ENCODE data around the gene MAP1LC3A. TPM values are rescaled to one million over a fixed set of nuclear protein-coding genes. Genes with fewer than 3 reads are reported as not detected.

Gene MAP1LC3A
- total RNA-seq, 1 experiment from 2014 or later: not detected

GRCh38 chr20:34578025-34578424 is 19.5 kb downstream of the MAP1LC3A start:
- Histone ChIP-seq H3K9me2 (ENCODE audit: insufficient read depth) (no peaks in the 10 kb centered on the region), H3K4me3 (replicated peaks in 1 of 2; ENCODE audit: low read depth in 1 of 2, low read length in 2 of 2) (no peak overlapping the region), H3K9ac (ENCODE audit: low read length) (no peak overlapping the region), H3K4me2 (ENCODE audit: low read length) (no peak overlapping the region), H2AFZ (ENCODE audit: low read depth, low read length, poor library complexity, severe bottlenecking) (no peak overlapping the region), H3K27me3 (ENCODE audit: insufficient read depth, low read length) (no peaks in the 10 kb centered on the region), H4K20me1 (ENCODE audit: insufficient read depth) (no peaks in the 10 kb centered on the region), H3K27ac (ENCODE audit: low read depth, low read length) (no peak overlapping the region), H3K79me2 (ENCODE audit: insufficient read depth, low read length) (no peaks in the 10 kb centered on the region), H3K4me1 (ENCODE audit: control insufficient read depth in 1 of 2, insufficient read depth in 2 of 2, low read length in 2 of 2) (peaks cover 0 to 24% of the 10 kb centered on the region in 2 experiments; a peak in 2 of 4 replicates), H3K36me3 (ENCODE audit: control insufficient read depth in 1 of 2, insufficient read depth in 2 of 2, low read length in 2 of 2) (no peaks in the 10 kb centered on the region), H3K9me3 (ENCODE audit: control insufficient read depth in 1 of 2, insufficient read depth in 1 of 2, low read depth in 1 of 2, low read length in 2 of 2) (no peaks in the 10 kb centered on the region)
- DNase-seq (ENCODE audit: low read depth, low spot score) (no peak), ATAC-seq (no peak)
- RAD21 ChIA-PET (ENCODE audit: low non-redundant PET in 1 of 2, low total read pairs in 2 of 2, uncharacterized antibody in 2 of 2, unreplicated experiment in 2 of 2): interaction anchor here in 1 of 2 experiments (0.6 kb wide), 1 partner anchor 42 kb away, joined by 6 read pairs; no protein-coding TSS in a partner anchor
- CTCF ChIA-PET: no interaction called here
- no peak for TF ChIP-seq CEBPB (IDR thresholded peaks at IDR 0.05; ENCODE audit: low read depth)
- no peak for TF ChIP-seq FOSL1 (IDR thresholded peaks at IDR 0.05; ENCODE audit: low read depth)
- no peak for TF ChIP-seq ZBTB33 (IDR thresholded peaks at IDR 0.05; ENCODE audit: extremely low read depth, insufficient replicate concordance, low read length)
- TF ChIP-seq CTCF (IDR thresholded peaks at IDR 0.05 in 2 of 3, conservative IDR thresholded peaks at IDR 0.05 in 1 of 3; ENCODE audit: borderline replicate concordance in 1 of 3, insufficient read depth in 1 of 3, low read depth in 2 of 3, low read length in 2 of 3): no peak
- no peak for TF ChIP-seq MAX (IDR thresholded peaks at IDR 0.05)
- TF ChIP-seq POLR2AphosphoS5 (IDR thresholded peaks at IDR 0.05; ENCODE audit: low read depth, low read length): no peak
- TF ChIP-seq POLR2A (IDR thresholded peaks at IDR 0.05; ENCODE audit: borderline replicate concordance, extremely low read depth, insufficient read depth, insufficient read length): no peak
- no peak for TF ChIP-seq ELF1 (IDR thresholded peaks at IDR 0.05; ENCODE audit: borderline replicate concordance, low read depth)
- TF ChIP-seq ZNF274 (IDR thresholded peaks at IDR 0.05; ENCODE audit: low read depth, low read length): no peak
- no peak for TF ChIP-seq ATF3 (IDR thresholded peaks at IDR 0.05)
- TF ChIP-seq RAD21 (IDR thresholded peaks at IDR 0.05; ENCODE audit: low read depth): no peak
- TF ChIP-seq YY1 (IDR thresholded peaks at IDR 0.05; ENCODE audit: extremely low read depth, insufficient replicate concordance, low read depth, low read length): no peak
- TF ChIP-seq EZH2 (IDR thresholded peaks at IDR 0.05): no peak
- TF ChIP-seq EZH2phosphoT487 (IDR thresholded peaks at IDR 0.05; ENCODE audit: borderline replicate concordance): no peak
- no peak for TF ChIP-seq TCF7L2 (IDR thresholded peaks at IDR 0.05; ENCODE audit: borderline replicate concordance, extremely low read depth, insufficient read depth, insufficient read length)
- no peak for TF ChIP-seq CBX3 (IDR thresholded peaks at IDR 0.05; ENCODE audit: low read depth)
- no peak for TF ChIP-seq REST (IDR thresholded peaks at IDR 0.05; ENCODE audit: low read depth)
- no peak for TF ChIP-seq SIN3A (IDR thresholded peaks at IDR 0.05; ENCODE audit: low read depth)
- POLR2A ChIA-PET: no interaction called here
- BruUV-seq (replicated peaks): no TSS peak
- intact Hi-C loops (cut with micrococcal nuclease): loop anchor here (2.0 kb wide), 2 partner anchors 131 to 191 kb away; no protein-coding TSS in a partner anchor
